HEK293 (cell line): ENCODE data around the gene DDIT4.

ENCODE experiments used
- GFI1B ChIP-seq: fragments of 450-650 bp; formaldehyde crosslinking; IDR thresholded peaks from 2 replicates; pipeline ENCODE4 v1.5.1; 2016; ENCODE audit warnings: missing biosample characterization, missing genetic modification characterization
- HOXC10 ChIP-seq: sonication (generic); formaldehyde crosslinking; IDR thresholded peaks from 2 replicates; pipeline ENCODE4 v1.8.1; 2023; ENCODE audit warnings: mild to moderate bottlenecking, missing genetic modification reagents
- HOXD13 ChIP-seq: sonication (generic); formaldehyde crosslinking; IDR thresholded peaks from 2 replicates; pipeline ENCODE4 v1.8.0; 2022; ENCODE audit warnings: missing genetic modification reagents, borderline replicate concordance
- KLF10 ChIP-seq: fragments of 450-650 bp; IDR thresholded peaks from 2 replicates; pipeline ENCODE4 v1.5.1; 2018; ENCODE audit warnings: missing biosample characterization, mild to moderate bottlenecking, missing genetic modification characterization
- MYNN ChIP-seq: fragments of 450-650 bp; formaldehyde crosslinking; IDR thresholded peaks from 2 replicates; pipeline ENCODE4 v1.5.1; 2016; ENCODE audit warnings: missing biosample characterization, missing genetic modification characterization, borderline replicate concordance
- OSR2 ChIP-seq: fragments of 450-650 bp; formaldehyde crosslinking; IDR thresholded peaks from 2 replicates; pipeline ENCODE4 v1.5.1; 2016; ENCODE audit warnings: missing biosample characterization, missing genetic modification characterization
- SALL2 ChIP-seq: fragments of 450-650 bp; formaldehyde crosslinking; IDR thresholded peaks from 2 replicates; pipeline ENCODE4 v1.5.0; 2017; ENCODE audit warnings: missing biosample characterization, mild to moderate bottlenecking, missing genetic modification characterization, borderline replicate concordance
- SP7 ChIP-seq: fragments of 450-650 bp; formaldehyde crosslinking; IDR thresholded peaks from 2 replicates; pipeline ENCODE4 v1.5.1; 2016; ENCODE audit warnings: missing biosample characterization, missing genetic modification characterization
- TSHZ1 ChIP-seq: fragments of 450-650 bp; formaldehyde crosslinking; IDR thresholded peaks from 2 replicates; pipeline ENCODE4 v1.5.1; 2016; ENCODE audit warnings: missing biosample characterization, missing genetic modification characterization, borderline replicate concordance
- WT1 ChIP-seq: fragments of 450-650 bp; formaldehyde crosslinking; IDR thresholded peaks from 2 replicates; pipeline ENCODE4 v1.5.1; 2016; ENCODE audit warnings: missing biosample characterization, missing genetic modification characterization
- ZBTB49 ChIP-seq: fragments of 450-650 bp; formaldehyde crosslinking; IDR thresholded peaks from 2 replicates; pipeline ENCODE4 v1.5.1; 2016; ENCODE audit warnings: missing biosample characterization, missing genetic modification characterization, low read depth
- ZFP69B ChIP-seq: fragments of 450-650 bp; formaldehyde crosslinking; IDR thresholded peaks from 2 replicates; pipeline ENCODE4 v1.5.1; 2016; ENCODE audit warnings: missing biosample characterization, missing genetic modification characterization
- ZNF133 ChIP-seq: fragments of 450-650 bp; formaldehyde crosslinking; IDR thresholded peaks from 2 replicates; pipeline ENCODE4 v1.5.1; 2016; ENCODE audit warnings: missing biosample characterization, missing genetic modification characterization
- ZNF19 ChIP-seq: fragments of 450-650 bp; formaldehyde crosslinking; IDR thresholded peaks from 2 replicates; pipeline ENCODE4; 2016; ENCODE audit warnings: missing biosample characterization, missing genetic modification characterization, low read depth
- ZNF202 ChIP-seq: fragments of 450-650 bp; formaldehyde crosslinking; IDR thresholded peaks from 2 replicates; pipeline ENCODE4 v1.5.1; 2016; ENCODE audit warnings: missing biosample characterization, missing genetic modification characterization, borderline replicate concordance
- ZNF26 ChIP-seq: fragments of 450-650 bp; formaldehyde crosslinking; IDR thresholded peaks from 2 replicates; pipeline ENCODE4 v1.5.1; 2016; ENCODE audit warnings: missing biosample characterization, missing genetic modification characterization
- ZNF274 ChIP-seq, 2 experiments: fragments of 200-500 bp in 1 of 2; fragments of 450-650 bp in 1 of 2; sonication (Bioruptor generic) in 1 of 2; formaldehyde crosslinking in 1 of 2; IDR thresholded peaks; 2 replicates each; pipeline versions ENCODE4 v1.5.1 to v1.6.1; 2014 to 2016; ENCODE audit warnings: borderline replicate concordance in 1 of 2, inconsistent platforms in 1 of 2, low read length in 1 of 2, missing biosample characterization in 1 of 2, missing genetic modification characterization in 1 of 2
- ZNF391 ChIP-seq: fragments of 450-650 bp; formaldehyde crosslinking; IDR thresholded peaks from 2 replicates; pipeline ENCODE4 v1.5.1; 2016; ENCODE audit warnings: low read depth, missing biosample characterization, missing genetic modification characterization, borderline replicate concordance
- ZNF426 ChIP-seq: fragments of 450-650 bp; formaldehyde crosslinking; IDR thresholded peaks from 2 replicates; pipeline ENCODE4 v1.5.1; 2017; ENCODE audit warnings: missing biosample characterization, missing genetic modification characterization, mild to moderate bottlenecking, inconsistent platforms, moderate library complexity
- ZNF473 ChIP-seq: fragments of 450-650 bp; formaldehyde crosslinking; IDR thresholded peaks from 2 replicates; pipeline ENCODE4 v1.5.1; 2017; ENCODE audit warnings: missing biosample characterization, missing genetic modification characterization
- ZNF501 ChIP-seq: fragments of 450-650 bp; formaldehyde crosslinking; IDR thresholded peaks from 2 replicates; pipeline ENCODE4 v1.5.1; 2016; ENCODE audit warnings: missing biosample characterization, missing genetic modification characterization
- ZNF530 ChIP-seq: fragments of 450-650 bp; formaldehyde crosslinking; IDR thresholded peaks from 2 replicates; pipeline ENCODE4 v1.5.1; 2016; ENCODE audit warnings: low read depth, missing biosample characterization, missing genetic modification characterization
- ZNF548 ChIP-seq: fragments of 450-650 bp; formaldehyde crosslinking; IDR thresholded peaks from 2 replicates; pipeline ENCODE4 v1.5.1; 2016; ENCODE audit warnings: missing biosample characterization, missing genetic modification characterization
- ZNF555 ChIP-seq: fragments of 450-650 bp; formaldehyde crosslinking; conservative IDR thresholded peaks from 2 replicates; pipeline ENCODE4 v1.5.1; 2017; ENCODE audit warnings: missing biosample characterization, mild to moderate bottlenecking, missing genetic modification characterization, inconsistent platforms
- ZNF558 ChIP-seq: fragments of 450-650 bp; formaldehyde crosslinking; IDR thresholded peaks from 2 replicates; pipeline ENCODE4 v1.5.1; 2016; ENCODE audit warnings: missing biosample characterization, missing genetic modification characterization
- ZNF560 ChIP-seq: fragments of 450-650 bp; formaldehyde crosslinking; IDR thresholded peaks from 2 replicates; pipeline ENCODE4 v1.5.1; 2017; ENCODE audit warnings: missing biosample characterization, missing genetic modification characterization, borderline replicate concordance
- ZNF600 ChIP-seq: fragments of 450-650 bp; formaldehyde crosslinking; IDR thresholded peaks from 2 replicates; pipeline ENCODE4 v1.5.1; 2016; ENCODE audit warnings: missing biosample characterization, missing genetic modification characterization
- ZNF610 ChIP-seq: fragments of 450-650 bp; formaldehyde crosslinking; IDR thresholded peaks from 2 replicates; pipeline ENCODE4 v1.5.1; 2016; ENCODE audit warnings: missing biosample characterization, missing genetic modification characterization, borderline replicate concordance
- ZNF76 ChIP-seq: fragments of 450-650 bp; formaldehyde crosslinking; IDR thresholded peaks from 2 replicates; pipeline ENCODE4; 2016; ENCODE audit warnings: low read depth, missing biosample characterization, missing genetic modification characterization, borderline replicate concordance
- ZSCAN4 ChIP-seq: fragments of 450-650 bp; formaldehyde crosslinking; IDR thresholded peaks from 2 replicates; pipeline ENCODE4 v1.5.1; 2017; ENCODE audit warnings: missing biosample characterization, missing genetic modification characterization
- ZSCAN5A ChIP-seq: fragments of 450-650 bp; formaldehyde crosslinking; IDR thresholded peaks from 2 replicates; pipeline ENCODE4 v1.5.1; 2016; ENCODE audit warnings: missing biosample characterization, missing genetic modification characterization

The DDIT4 gene

GRCh38 chr10:72248468-72249151 is 25.1 kb upstream of the DDIT4 start (continued):
- no peak for TF ChIP-seq TSHZ1 (tag by site-specific recombination)
- TF ChIP-seq ZNF560 (tag by site-specific recombination): no peak
- TF ChIP-seq ZBTB49 (tag by site-specific recombination): no peak
- no peak for TF ChIP-seq ZNF133 (tag by site-specific recombination)
- no peak for TF ChIP-seq ZSCAN5A (tag by site-specific recombination)
- no peak for TF ChIP-seq ZNF202 (tag by site-specific recombination)
- no peak for TF ChIP-seq ZNF548
- no peak for TF ChIP-seq ZNF76
- TF ChIP-seq ZNF555 (tag by site-specific recombination): no peak
- no peak for TF ChIP-seq KLF10 (tag by site-specific recombination)
- peak; percentile 91 for TF ChIP-seq ZFP69B (tag by site-specific recombination)
- TF ChIP-seq ZNF391 (tag by site-specific recombination): no peak
- TF ChIP-seq ZNF26 (tag by site-specific recombination): no peak
- no peak for TF ChIP-seq MYNN (tag by site-specific recombination)
- no peak for TF ChIP-seq ZNF501 (tag by site-specific recombination)
- TF ChIP-seq ZNF473 (tag by site-specific recombination): no peak
- TF ChIP-seq ZNF274 (IDR thresholded peaks at IDR 0.05; ENCODE audit: low read length): no peak
- TF ChIP-seq ZNF274 (tag by site-specific recombination; IDR thresholded peaks at IDR 0.05; ENCODE audit: borderline replicate concordance): no peak
- TF ChIP-seq ZSCAN4 (tag by site-specific recombination): no peak
- TF ChIP-seq WT1: no peak
- no peak for TF ChIP-seq ZNF19 (tag by site-specific recombination)
- no peak for TF ChIP-seq SALL2 (tag by site-specific recombination)
- TF ChIP-seq ZNF530 (tag by site-specific recombination): no peak
- no peak for TF ChIP-seq GFI1B (tag by site-specific recombination)
- no peak for TF ChIP-seq SP7 (tag by site-specific recombination)
- no peak for TF ChIP-seq OSR2 (tag by site-specific recombination)
- TF ChIP-seq ZNF426: no peak
- no peak for TF ChIP-seq ZNF610 (tag by site-specific recombination)
- TF ChIP-seq HOXC10 (CRISPR knock-in tag): no peak
- TF ChIP-seq ZNF558 (tag by site-specific recombination): no peak
- no peak for TF ChIP-seq HOXD13 (CRISPR knock-in tag)
- TF ChIP-seq ZNF600: peak; percentile 73
